Measurements from ENCODE around the gene VENTX. TPM values are rescaled to one million over a fixed set of nuclear protein-coding genes. Genes with fewer than 3 reads are reported as not detected.

VENTX gene
- total RNA-seq, 1 experiment from 2014 or later: 28.0 TPM

DNA sequence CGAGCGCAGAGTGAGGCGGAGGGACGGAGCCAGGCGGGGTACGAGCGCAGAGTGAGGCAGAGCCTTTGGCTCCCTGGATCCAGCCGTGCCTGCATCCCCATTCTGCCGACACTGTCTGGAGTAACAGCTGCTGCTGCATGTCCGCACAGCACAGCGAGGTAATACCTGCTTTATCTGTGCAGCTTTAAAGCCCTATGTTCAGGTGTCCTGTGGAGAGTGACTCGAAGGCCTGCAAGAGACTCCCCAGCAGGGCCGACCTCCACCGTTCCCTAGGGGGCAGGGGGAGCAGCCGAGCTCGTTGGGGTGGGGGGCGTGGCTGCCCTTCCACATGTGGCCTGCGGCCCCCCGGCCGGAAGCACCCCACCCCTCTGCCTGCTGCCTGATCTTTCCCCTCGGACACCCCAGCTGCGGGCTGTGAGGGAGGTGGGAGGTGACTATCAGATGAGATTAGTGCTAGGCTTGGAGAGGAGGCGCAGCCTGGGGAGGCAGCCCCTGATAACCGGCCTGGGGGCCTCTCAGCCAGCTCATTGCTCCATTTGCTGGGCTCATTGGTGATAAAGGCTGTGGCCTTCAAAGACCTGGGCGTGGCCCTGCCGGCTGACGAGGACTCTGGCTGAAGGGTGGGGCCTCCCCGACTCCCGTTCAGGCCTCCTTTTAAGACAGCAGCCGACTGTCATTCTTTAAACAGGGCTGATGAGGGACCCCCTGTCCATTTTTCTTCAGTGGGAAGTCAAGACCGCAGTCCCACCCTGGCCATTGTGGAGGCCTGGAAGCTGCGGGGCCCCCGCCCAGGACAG is 8.0 kb downstream of the VENTX start:
- H3K36me3 Mint-ChIP-seq: peaks cover 11% of the 10 kb centered on the region
- ATAC-seq (no peak), DNase-seq (ENCODE audit: low spot score) (no peak)
- POLR2A ChIA-PET: no interaction called here
- H3K9me3 Mint-ChIP-seq: no peaks in the 10 kb centered on the region
- H3K27me3 Mint-ChIP-seq (ENCODE audit: low read depth): no peaks in the 10 kb centered on the region
- CTCF ChIA-PET: interaction anchor here (1.1 to 4.1 kb wide), 12 partner anchors 12 to 118 kb away, joined by 3 to 61 read pairs (median 6); partner anchors contain the start of gene ADAM8
- H3K27ac Mint-ChIP-seq: no peak overlapping the region
- no peak for TF ChIP-seq NR2C2 (CRISPR knock-in tag; IDR thresholded peaks at IDR 0.05)
- peak; percentile 71; the same call in 1 of the 2 replicates for TF ChIP-seq GTF2I (CRISPR knock-in tag; conservative IDR thresholded peaks at IDR 0.05)
- no peak overlapping the region for H3K4me3 Mint-ChIP-seq
- H3K4me1 Mint-ChIP-seq: peaks cover 40% of the 10 kb centered on the region

DNA sequence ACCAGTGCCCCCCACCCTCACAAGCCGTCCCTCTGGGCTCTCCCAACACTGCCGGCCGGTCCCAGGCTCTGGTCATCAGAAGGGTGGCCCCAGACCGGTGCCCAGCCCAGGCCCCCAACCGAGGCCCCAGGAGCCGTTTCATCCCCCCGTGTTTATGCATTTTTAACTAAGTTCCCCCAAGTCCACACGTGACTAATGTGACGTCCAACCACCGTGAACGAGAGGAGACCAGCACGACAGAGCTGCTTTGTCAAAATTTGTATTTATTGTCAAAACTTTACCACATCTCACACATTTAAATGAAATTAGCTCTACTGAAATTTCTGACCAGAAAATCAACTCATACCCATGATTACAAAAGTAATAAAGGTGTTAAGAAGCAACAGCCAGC is 8.6 kb downstream of the VENTX start:
- ATAC-seq (no peak), DNase-seq (ENCODE audit: low spot score) (no peak)
- Mint-ChIP-seq H3K4me1 (peaks cover 34% of the 10 kb centered on the region), H3K27ac (no peak overlapping the region), H3K4me3 (no peak overlapping the region), H3K9me3 (no peaks in the 10 kb centered on the region), H3K27me3 (ENCODE audit: low read depth) (no peaks in the 10 kb centered on the region), H3K36me3 (peaks cover 6% of the 10 kb centered on the region; the same call in 1 of the 2 replicates)
- POLR2A ChIA-PET: interaction anchor here (1.2 kb wide), 1 partner anchor 12 kb away, joined by 3 read pairs; no protein-coding TSS in a partner anchor
- CTCF ChIA-PET: interaction anchor here (0.6 to 4.1 kb wide), 20 partner anchors 11 to 119 kb away, joined by 3 to 61 read pairs (median 5); partner anchors contain the start of gene ADAM8
- TF ChIP-seq, protein P1, sequence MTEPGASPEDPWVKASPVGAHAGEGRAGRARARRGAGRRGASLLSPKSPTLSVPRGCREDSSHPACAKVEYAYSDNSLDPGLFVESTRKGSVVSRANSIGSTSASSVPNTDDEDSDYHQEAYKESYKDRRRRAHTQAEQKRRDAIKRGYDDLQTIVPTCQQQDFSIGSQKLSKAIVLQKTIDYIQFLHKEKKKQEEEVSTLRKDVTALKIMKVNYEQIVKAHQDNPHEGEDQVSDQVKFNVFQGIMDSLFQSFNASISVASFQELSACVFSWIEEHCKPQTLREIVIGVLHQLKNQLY (CRISPR knock-in tag; IDR thresholded peaks at IDR 0.05): no peak
- TF ChIP-seq, protein P2, sequence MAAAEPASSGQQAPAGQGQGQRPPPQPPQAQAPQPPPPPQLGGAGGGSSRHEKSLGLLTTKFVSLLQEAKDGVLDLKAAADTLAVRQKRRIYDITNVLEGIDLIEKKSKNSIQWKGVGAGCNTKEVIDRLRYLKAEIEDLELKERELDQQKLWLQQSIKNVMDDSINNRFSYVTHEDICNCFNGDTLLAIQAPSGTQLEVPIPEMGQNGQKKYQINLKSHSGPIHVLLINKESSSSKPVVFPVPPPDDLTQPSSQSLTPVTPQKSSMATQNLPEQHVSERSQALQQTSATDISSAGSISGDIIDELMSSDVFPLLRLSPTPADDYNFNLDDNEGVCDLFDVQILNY (CRISPR knock-in tag; IDR thresholded peaks at IDR 0.05): no peak
- TF ChIP-seq, protein P3, sequence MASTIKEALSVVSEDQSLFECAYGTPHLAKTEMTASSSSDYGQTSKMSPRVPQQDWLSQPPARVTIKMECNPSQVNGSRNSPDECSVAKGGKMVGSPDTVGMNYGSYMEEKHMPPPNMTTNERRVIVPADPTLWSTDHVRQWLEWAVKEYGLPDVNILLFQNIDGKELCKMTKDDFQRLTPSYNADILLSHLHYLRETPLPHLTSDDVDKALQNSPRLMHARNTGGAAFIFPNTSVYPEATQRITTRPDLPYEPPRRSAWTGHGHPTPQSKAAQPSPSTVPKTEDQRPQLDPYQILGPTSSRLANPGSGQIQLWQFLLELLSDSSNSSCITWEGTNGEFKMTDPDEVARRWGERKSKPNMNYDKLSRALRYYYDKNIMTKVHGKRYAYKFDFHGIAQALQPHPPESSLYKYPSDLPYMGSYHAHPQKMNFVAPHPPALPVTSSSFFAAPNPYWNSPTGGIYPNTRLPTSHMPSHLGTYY (CRISPR knock-in tag; IDR thresholded peaks at IDR 0.05): no peak
- TF ChIP-seq, protein P4, sequence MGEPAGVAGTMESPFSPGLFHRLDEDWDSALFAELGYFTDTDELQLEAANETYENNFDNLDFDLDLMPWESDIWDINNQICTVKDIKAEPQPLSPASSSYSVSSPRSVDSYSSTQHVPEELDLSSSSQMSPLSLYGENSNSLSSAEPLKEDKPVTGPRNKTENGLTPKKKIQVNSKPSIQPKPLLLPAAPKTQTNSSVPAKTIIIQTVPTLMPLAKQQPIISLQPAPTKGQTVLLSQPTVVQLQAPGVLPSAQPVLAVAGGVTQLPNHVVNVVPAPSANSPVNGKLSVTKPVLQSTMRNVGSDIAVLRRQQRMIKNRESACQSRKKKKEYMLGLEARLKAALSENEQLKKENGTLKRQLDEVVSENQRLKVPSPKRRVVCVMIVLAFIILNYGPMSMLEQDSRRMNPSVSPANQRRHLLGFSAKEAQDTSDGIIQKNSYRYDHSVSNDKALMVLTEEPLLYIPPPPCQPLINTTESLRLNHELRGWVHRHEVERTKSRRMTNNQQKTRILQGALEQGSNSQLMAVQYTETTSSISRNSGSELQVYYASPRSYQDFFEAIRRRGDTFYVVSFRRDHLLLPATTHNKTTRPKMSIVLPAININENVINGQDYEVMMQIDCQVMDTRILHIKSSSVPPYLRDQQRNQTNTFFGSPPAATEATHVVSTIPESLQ (CRISPR knock-in tag; IDR thresholded peaks at IDR 0.05): no peak
- TF ChIP-seq, protein P5, sequence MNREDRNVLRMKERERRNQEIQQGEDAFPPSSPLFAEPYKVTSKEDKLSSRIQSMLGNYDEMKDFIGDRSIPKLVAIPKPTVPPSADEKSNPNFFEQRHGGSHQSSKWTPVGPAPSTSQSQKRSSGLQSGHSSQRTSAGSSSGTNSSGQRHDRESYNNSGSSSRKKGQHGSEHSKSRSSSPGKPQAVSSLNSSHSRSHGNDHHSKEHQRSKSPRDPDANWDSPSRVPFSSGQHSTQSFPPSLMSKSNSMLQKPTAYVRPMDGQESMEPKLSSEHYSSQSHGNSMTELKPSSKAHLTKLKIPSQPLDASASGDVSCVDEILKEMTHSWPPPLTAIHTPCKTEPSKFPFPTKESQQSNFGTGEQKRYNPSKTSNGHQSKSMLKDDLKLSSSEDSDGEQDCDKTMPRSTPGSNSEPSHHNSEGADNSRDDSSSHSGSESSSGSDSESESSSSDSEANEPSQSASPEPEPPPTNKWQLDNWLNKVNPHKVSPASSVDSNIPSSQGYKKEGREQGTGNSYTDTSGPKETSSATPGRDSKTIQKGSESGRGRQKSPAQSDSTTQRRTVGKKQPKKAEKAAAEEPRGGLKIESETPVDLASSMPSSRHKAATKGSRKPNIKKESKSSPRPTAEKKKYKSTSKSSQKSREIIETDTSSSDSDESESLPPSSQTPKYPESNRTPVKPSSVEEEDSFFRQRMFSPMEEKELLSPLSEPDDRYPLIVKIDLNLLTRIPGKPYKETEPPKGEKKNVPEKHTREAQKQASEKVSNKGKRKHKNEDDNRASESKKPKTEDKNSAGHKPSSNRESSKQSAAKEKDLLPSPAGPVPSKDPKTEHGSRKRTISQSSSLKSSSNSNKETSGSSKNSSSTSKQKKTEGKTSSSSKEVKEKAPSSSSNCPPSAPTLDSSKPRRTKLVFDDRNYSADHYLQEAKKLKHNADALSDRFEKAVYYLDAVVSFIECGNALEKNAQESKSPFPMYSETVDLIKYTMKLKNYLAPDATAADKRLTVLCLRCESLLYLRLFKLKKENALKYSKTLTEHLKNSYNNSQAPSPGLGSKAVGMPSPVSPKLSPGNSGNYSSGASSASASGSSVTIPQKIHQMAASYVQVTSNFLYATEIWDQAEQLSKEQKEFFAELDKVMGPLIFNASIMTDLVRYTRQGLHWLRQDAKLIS (CRISPR knock-in tag; IDR thresholded peaks at IDR 0.05; ENCODE audit: borderline replicate concordance): no peak
- TF ChIP-seq ZNF416 (CRISPR knock-in tag; IDR thresholded peaks at IDR 0.05): no peak
- TF ChIP-seq, protein P6, sequence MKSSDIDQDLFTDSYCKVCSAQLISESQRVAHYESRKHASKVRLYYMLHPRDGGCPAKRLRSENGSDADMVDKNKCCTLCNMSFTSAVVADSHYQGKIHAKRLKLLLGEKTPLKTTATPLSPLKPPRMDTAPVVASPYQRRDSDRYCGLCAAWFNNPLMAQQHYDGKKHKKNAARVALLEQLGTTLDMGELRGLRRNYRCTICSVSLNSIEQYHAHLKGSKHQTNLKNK (CRISPR knock-in tag; IDR thresholded peaks at IDR 0.05): no peak
- no peak for TF ChIP-seq ATF1 (CRISPR knock-in tag; IDR thresholded peaks at IDR 0.05)
- no peak for TF ChIP-seq TEAD1 (CRISPR knock-in tag; IDR thresholded peaks at IDR 0.05)
- TF ChIP-seq EMX1 (CRISPR knock-in tag; IDR thresholded peaks at IDR 0.05): no peak
- TF ChIP-seq, protein P7, sequence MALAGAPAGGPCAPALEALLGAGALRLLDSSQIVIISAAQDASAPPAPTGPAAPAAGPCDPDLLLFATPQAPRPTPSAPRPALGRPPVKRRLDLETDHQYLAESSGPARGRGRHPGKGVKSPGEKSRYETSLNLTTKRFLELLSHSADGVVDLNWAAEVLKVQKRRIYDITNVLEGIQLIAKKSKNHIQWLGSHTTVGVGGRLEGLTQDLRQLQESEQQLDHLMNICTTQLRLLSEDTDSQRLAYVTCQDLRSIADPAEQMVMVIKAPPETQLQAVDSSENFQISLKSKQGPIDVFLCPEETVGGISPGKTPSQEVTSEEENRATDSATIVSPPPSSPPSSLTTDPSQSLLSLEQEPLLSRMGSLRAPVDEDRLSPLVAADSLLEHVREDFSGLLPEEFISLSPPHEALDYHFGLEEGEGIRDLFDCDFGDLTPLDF (CRISPR knock-in tag; IDR thresholded peaks at IDR 0.05): no peak
- TF ChIP-seq TP53 (CRISPR knock-in tag; IDR thresholded peaks at IDR 0.05): no peak
- no peak for TF ChIP-seq CREB1 (CRISPR knock-in tag; IDR thresholded peaks at IDR 0.05)
- no peak for TF ChIP-seq ZNF232 (CRISPR knock-in tag; IDR thresholded peaks at IDR 0.05)
- TF ChIP-seq, protein P8, sequence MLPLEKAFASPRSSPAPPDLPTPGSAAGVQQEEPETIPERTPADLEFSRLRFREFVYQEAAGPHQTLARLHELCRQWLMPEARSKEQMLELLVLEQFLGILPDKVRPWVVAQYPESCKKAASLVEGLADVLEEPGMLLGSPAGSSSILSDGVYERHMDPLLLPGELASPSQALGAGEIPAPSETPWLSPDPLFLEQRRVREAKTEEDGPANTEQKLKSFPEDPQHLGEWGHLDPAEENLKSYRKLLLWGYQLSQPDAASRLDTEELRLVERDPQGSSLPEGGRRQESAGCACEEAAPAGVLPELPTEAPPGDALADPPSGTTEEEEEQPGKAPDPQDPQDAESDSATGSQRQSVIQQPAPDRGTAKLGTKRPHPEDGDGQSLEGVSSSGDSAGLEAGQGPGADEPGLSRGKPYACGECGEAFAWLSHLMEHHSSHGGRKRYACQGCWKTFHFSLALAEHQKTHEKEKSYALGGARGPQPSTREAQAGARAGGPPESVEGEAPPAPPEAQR (CRISPR knock-in tag; IDR thresholded peaks at IDR 0.05): no peak
- TF ChIP-seq, protein P9, sequence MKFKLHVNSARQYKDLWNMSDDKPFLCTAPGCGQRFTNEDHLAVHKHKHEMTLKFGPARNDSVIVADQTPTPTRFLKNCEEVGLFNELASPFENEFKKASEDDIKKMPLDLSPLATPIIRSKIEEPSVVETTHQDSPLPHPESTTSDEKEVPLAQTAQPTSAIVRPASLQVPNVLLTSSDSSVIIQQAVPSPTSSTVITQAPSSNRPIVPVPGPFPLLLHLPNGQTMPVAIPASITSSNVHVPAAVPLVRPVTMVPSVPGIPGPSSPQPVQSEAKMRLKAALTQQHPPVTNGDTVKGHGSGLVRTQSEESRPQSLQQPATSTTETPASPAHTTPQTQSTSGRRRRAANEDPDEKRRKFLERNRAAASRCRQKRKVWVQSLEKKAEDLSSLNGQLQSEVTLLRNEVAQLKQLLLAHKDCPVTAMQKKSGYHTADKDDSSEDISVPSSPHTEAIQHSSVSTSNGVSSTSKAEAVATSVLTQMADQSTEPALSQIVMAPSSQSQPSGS (CRISPR knock-in tag; IDR thresholded peaks at IDR 0.05; ENCODE audit: borderline replicate concordance, low read depth): no peak
- TF ChIP-seq RORB (CRISPR knock-in tag; IDR thresholded peaks at IDR 0.05): no peak
- no peak for TF ChIP-seq CBFB (CRISPR knock-in tag; IDR thresholded peaks at IDR 0.05; ENCODE audit: low read depth)
